ENCODE data around the gene HECTD4. TPM values are rescaled to one million over a fixed set of nuclear protein-coding genes. Genes with fewer than 3 reads are reported as not detected.

The HECTD4 gene
- total and polyA plus RNA-seq, 2 of the 4 experiments (the other 2 are of a cell fraction): 12.9 to 13.0 TPM

- Histone ChIP-seq H3K36me3 (ENCODE audit: control insufficient read depth, insufficient read depth, low read length) (no peaks in the 10 kb centered on the region), H3K56ac (ENCODE audit: extremely low read depth, insufficient read depth, low read length) (no peak overlapping the region), H3K4me3 (ENCODE audit: insufficient read depth, low read depth, low read length) (no peak overlapping the region), H3K79me1 (ENCODE audit: low read depth in 1 of 2, low read length in 2 of 2) (peaks cover 35 to 68% of the 10 kb centered on the region in 2 experiments), H3K4me2 (ENCODE audit: low read depth, low read length) (no peak overlapping the region), H3K9ac (ENCODE audit: low read depth, low read length) (no peak overlapping the region), H3K27ac (ENCODE audit: insufficient read depth, low read length) (no peak overlapping the region), H3K18ac (ENCODE audit: low read depth, low read length) (no peak overlapping the region), H3K14ac (replicated peaks; ENCODE audit: low read depth, low read length) (no peak overlapping the region; the same call in 1 of the 2 replicates), H2BK15ac (ENCODE audit: low read depth, low read length) (no peak overlapping the region), H2BK5ac (ENCODE audit: low read depth, low read length, poor library complexity, severe bottlenecking) (no peak overlapping the region), H3K4ac (ENCODE audit: low read depth, low read length) (no peak overlapping the region), H2AFZ (replicated peaks; ENCODE audit: low read length, poor library complexity) (no peak overlapping the region), H3K9me3 (ENCODE audit: control insufficient read depth, insufficient read depth, low read length) (no peaks in the 10 kb centered on the region), H3K9me1 (ENCODE audit: insufficient read depth, low read length) (peaks cover 2% of the 10 kb centered on the region; the same call in 1 of the 2 replicates), H3K27me3 (ENCODE audit: control insufficient read depth, insufficient read depth, low read length) (no peaks in the 10 kb centered on the region), H4K8ac (ENCODE audit: low read depth in 2 of 2, low read length in 2 of 2) (no peak overlapping the region), H3K4me1 (ENCODE audit: control insufficient read depth, insufficient read depth, low read length) (peaks cover 3% of the 10 kb centered on the region; the same call in 1 of the 2 replicates), H2AK9ac (replicated peaks; ENCODE audit: low read depth, low read length, poor library complexity) (no peak overlapping the region), H2BK20ac (ENCODE audit: low read depth, low read length) (no peak overlapping the region), H2AK5ac (ENCODE audit: low read depth, low read length) (no peak overlapping the region), H2BK120ac (ENCODE audit: low read depth, low read length) (no peak overlapping the region), H4K91ac (ENCODE audit: insufficient read depth, low read depth, low read length) (no peak overlapping the region), H4K20me1 (ENCODE audit: insufficient read depth, low read length) (peaks cover 38% of the 10 kb centered on the region), H3K23ac (ENCODE audit: low read depth, low read length) (no peak overlapping the region), H4K5ac (ENCODE audit: low read depth, low read length) (no peak overlapping the region)
- no CpG with 5 or more reads among the region's 3 CpGs for WGBS, 2 experiments (ENCODE audit: extremely low coverage in 2 of 2, insufficient read length in 1 of 2)
- dilution Hi-C loops (cut with HindIII; ENCODE audit: low sequenced_read_pairs, unreplicated experiment): no loop called here
- DNase-seq (no peak), ATAC-seq (ENCODE audit: low read depth) (no peak)
- in situ Hi-C loops (cut with MboI; ENCODE audit: low sequenced_read_pairs): no loop called here
- TF ChIP-seq MAZ (IDR thresholded peaks at IDR 0.05; ENCODE audit: borderline replicate concordance, low read depth, low read length) (no peak), ELK1 (IDR thresholded peaks at IDR 0.05; ENCODE audit: borderline replicate concordance, low read depth, low read length) (no peak), RCOR1 (IDR thresholded peaks at IDR 0.05; ENCODE audit: insufficient replicate concordance, low read length) (no peak), POLR2A (IDR thresholded peaks at IDR 0.05; ENCODE audit: low read depth, low read length) (no peak), BHLHE40 (IDR thresholded peaks at IDR 0.05; ENCODE audit: low read depth, low read length) (no peak), CHD1 (IDR thresholded peaks at IDR 0.05; ENCODE audit: low read depth, low read length) (no peak), MAFK (IDR thresholded peaks at IDR 0.05; ENCODE audit: low read depth, low read length) (no peak), CEBPB (IDR thresholded peaks at IDR 0.05; ENCODE audit: low read depth, low read length) (no peak), CTCF (conservative IDR thresholded peaks at IDR 0.05; ENCODE audit: low read depth, low read length) (no peak)
- CTCF ChIA-PET: no interaction called here
- intact Hi-C loops (cut with micrococcal nuclease): no loop called here
- POLR2A ChIA-PET (ENCODE audit: unreplicated experiment): interaction anchor here (0.6 kb wide), 1 partner anchor 15 kb away, joined by 5 read pairs; no protein-coding TSS in a partner anchor
- BruUV-seq (replicated peaks): no TSS peak
These were observed 31.3 kb downstream of the HECTD4 start for GRCh38 chr12:112350593-112351592.

Data from IMR-90 (cell line).